GM23338 (cell line): ENCODE data around the gene FOLR1. TPM values are rescaled to one million over a fixed set of nuclear protein-coding genes. Genes with fewer than 3 reads are reported as not detected.
A peak's percentile ranks its signal among the peaks of the same experiment; 100 is the strongest.
"Not testable (repeated sequence)": the region's sequence is repeated elsewhere in the genome, so short reads cannot be mapped to it uniquely, and the experiment has no call there.

ENCODE experiments used
- ATAC-seq: fragments of 200-7000 bp; cut with Tn5 transposase; 3 replicates; pipeline ENCODE4 v1.9.1; 2020
- DNase-seq: peaks from one replicate; pipeline ENCODE4 v3.0.0-alpha.2; 2015; ENCODE audit warnings: low spot score
- H2AFZ ChIP-seq: fragments of 200-600 bp; sonication (generic); 2 replicates; pipeline ENCODE4 v1.8.0; 2016; ENCODE audit warnings: antibody characterized with exemption, mild to moderate bottlenecking, moderate library complexity
- H3F3A ChIP-seq: fragments of 200-600 bp; sonication (generic); replicated peaks from 2 replicates; pipeline ENCODE4 v1.8.0; 2017; ENCODE audit warnings: antibody characterized with exemption, mixed run types, low read depth
- H3K27ac ChIP-seq: fragments of 200-600 bp; sonication (generic); 2 replicates; pipeline ENCODE4 v1.6.1; 2016; ENCODE audit warnings: low read depth
- H3K27me3 ChIP-seq: fragments of 200-600 bp; sonication (generic); 2 replicates; pipeline ENCODE4 v1.8.0; 2016; ENCODE audit warnings: mild to moderate bottlenecking, mixed run types, moderate library complexity; ENCODE audit not compliant: insufficient read depth
- H3K36me3 ChIP-seq: fragments of 200-600 bp; sonication (generic); 2 replicates; pipeline ENCODE4 v1.8.0; 2016; ENCODE audit warnings: mild to moderate bottlenecking; ENCODE audit not compliant: insufficient read depth
- H3K4me1 ChIP-seq: fragments of 200-600 bp; sonication (generic); 2 replicates; pipeline ENCODE4 v1.8.0; 2016; ENCODE audit warnings: mild to moderate bottlenecking, moderate library complexity; ENCODE audit not compliant: insufficient read depth
- H3K4me2 ChIP-seq: fragments of 200-600 bp; sonication (generic); 2 replicates; pipeline ENCODE4 v1.7.1; 2017; ENCODE audit warnings: mixed run types
- H3K4me3 ChIP-seq: fragments of 200-600 bp; sonication (generic); 2 replicates; pipeline ENCODE4 v1.6.1; 2016; ENCODE audit warnings: mixed run types
- H3K79me2 ChIP-seq: fragments of 200-600 bp; sonication (generic); replicated peaks from 2 replicates; pipeline ENCODE4 v1.8.0; 2017; ENCODE audit warnings: mild to moderate bottlenecking; ENCODE audit not compliant: insufficient read depth
- H3K9me2 ChIP-seq: fragments of 200-600 bp; sonication (generic); 2 replicates; pipeline ENCODE4 v1.8.0; 2017; ENCODE audit not compliant: insufficient read depth
- H4K20me1 ChIP-seq: fragments of 200-600 bp; sonication (generic); replicated peaks from 2 replicates; pipeline ENCODE4 v1.8.0; 2017; ENCODE audit warnings: mild to moderate bottlenecking; ENCODE audit not compliant: insufficient read depth
- H3K27ac Mint-ChIP-seq: 2 replicates; pipeline ENCODE4 v1.8.0; 2020; ENCODE audit warnings: inconsistent platforms, mild to moderate bottlenecking, moderate library complexity, mixed read lengths
- H3K27me3 Mint-ChIP-seq: 3 replicates; pipeline ENCODE4 v1.8.0; 2022; ENCODE audit warnings: low read depth, mild to moderate bottlenecking, moderate library complexity, mixed read lengths, inconsistent platforms; ENCODE audit not compliant: insufficient read depth, poor library complexity
- H3K36me3 Mint-ChIP-seq: 3 replicates; pipeline ENCODE4 v1.8.0; 2021; ENCODE audit warnings: low read depth, mild to moderate bottlenecking, inconsistent platforms, moderate library complexity, mixed read lengths
- H3K4me1 Mint-ChIP-seq: 3 replicates; pipeline ENCODE4 v1.8.0; 2020; ENCODE audit warnings: mild to moderate bottlenecking, inconsistent platforms, mixed read lengths
- H3K4me3 Mint-ChIP-seq: 3 replicates; pipeline ENCODE4 v1.8.0; 2021; ENCODE audit warnings: moderate library complexity, mild to moderate bottlenecking, inconsistent platforms, mixed read lengths
- H3K9me3 Mint-ChIP-seq: 3 replicates; pipeline ENCODE4 v1.8.0; 2020; ENCODE audit warnings: moderate library complexity, mild to moderate bottlenecking, inconsistent platforms, mixed read lengths
- EZH2 ChIP-seq: fragments of 200-600 bp; sonication (generic); IDR thresholded peaks from one replicate; pipeline ENCODE4 v1.8.0; 2017; ENCODE audit warnings: antibody characterized with exemption, mild to moderate bottlenecking, low read depth; ENCODE audit not compliant: unreplicated experiment
- JUNB ChIP-seq: IDR thresholded peaks from one replicate; pipeline ENCODE4 v1.6.1; 2016; ENCODE audit warnings: antibody characterized with exemption; ENCODE audit not compliant: unreplicated experiment
- STAT1 ChIP-seq: IDR thresholded peaks from one replicate; pipeline ENCODE4 v1.6.1; 2016; ENCODE audit warnings: antibody characterized with exemption; ENCODE audit not compliant: unreplicated experiment
- ZNF114 ChIP-seq: fragments of 250-450 bp; sonication (Bioruptor Pico); IDR thresholded peaks from 2 replicates; pipeline ENCODE4 v1.5.0; 2020; ENCODE audit warnings: mild to moderate bottlenecking, moderate library complexity
- polyA plus RNA-seq: library from polyadenylated mRNA; unstranded; fragments of >200 nt; fragmentation: Nextera tagmentation; extraction: Ambion mirVana; gene quantifications from 2 replicates; pipeline ENCODE4 v1.2.1, GENCODE V29; 2016
- total RNA-seq: library from RNA; depleted of rRNA; stranded (reverse); fragments of >200 nt; shearing (Covaris generic); gene quantifications from 2 replicates; pipeline ENCODE4 v1.2.3, GENCODE V29; 2014
- TF ChIP-seq, protein P1 (sequence below), 2 experiments: fragments of 200-600 bp in 1 of 2; sonication (generic) in 1 of 2; conservative IDR thresholded peaks; 2 replicates each; pipeline versions ENCODE4 v1.5.1 to v1.6.1; 2016 to 2017; ENCODE audit warnings: antibody characterized with exemption in 2 of 2, low read depth in 2 of 2, mild to moderate bottlenecking in 2 of 2, moderate library complexity in 1 of 2

FOLR1 gene
- total and polyA plus RNA-seq, 2 experiments from 2014 or later = 0.42 TPM; not detected in 1

DNA sequence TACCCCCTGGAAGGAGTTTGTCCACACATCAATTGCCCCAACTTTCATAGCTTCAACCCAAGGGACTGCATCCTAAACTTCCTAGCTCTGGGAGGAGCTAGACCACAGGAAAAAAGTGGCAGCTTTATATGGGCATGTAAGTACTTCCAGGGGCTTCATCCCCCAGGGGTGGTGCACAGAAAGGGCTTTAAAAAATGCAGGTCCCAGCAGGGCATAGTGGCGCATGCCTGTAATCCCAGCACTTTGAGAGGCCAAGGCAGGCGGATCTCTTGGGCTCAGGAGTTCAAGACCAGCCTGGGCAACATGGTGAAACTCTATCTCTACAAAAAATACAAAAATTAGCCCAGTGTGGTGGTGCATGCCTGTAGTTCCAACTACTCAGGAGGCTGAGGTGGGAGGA, 14.9 kb downstream of the FOLR1 start:
- not testable (repeated sequence) for H3F3A ChIP-seq, H3K9me3 Mint-ChIP-seq, H3K27me3 Mint-ChIP-seq, H2AFZ ChIP-seq, H3K27me3 ChIP-seq, H3K4me2 ChIP-seq, H3K9me2 ChIP-seq, H3K4me3 Mint-ChIP-seq, H3K4me3 ChIP-seq, H3K36me3 Mint-ChIP-seq, DNase-seq, H3K4me1 Mint-ChIP-seq, H3K4me1 ChIP-seq, H3K79me2 ChIP-seq, H3K27ac Mint-ChIP-seq, H3K36me3 ChIP-seq, H4K20me1 ChIP-seq, H3K27ac ChIP-seq
- ATAC-seq = peak; percentile 23; the same call in 1 of the 3 replicates

DNA sequence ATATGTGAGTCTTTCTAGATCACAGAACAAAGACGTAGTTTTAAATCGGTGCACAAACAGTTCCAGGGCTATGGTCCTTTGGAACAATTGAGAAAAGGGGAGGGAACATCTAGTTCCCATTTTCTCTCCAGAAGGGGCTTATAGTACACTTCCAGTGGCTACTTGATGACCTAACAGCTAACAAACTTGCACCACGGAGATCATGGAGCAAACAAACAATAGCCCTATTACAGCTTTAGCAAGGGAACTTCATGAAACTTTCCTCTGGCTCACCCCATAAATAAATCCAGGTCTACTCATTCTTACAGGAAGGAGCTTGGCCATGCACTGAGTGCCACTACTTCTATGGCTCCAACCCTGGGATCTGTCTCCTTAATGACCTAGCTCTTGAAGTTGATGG, 16.3 kb downstream of the FOLR1 start:
- no peak for TF ChIP-seq ZNF114 (CRISPR knock-in tag)
- TF ChIP-seq JUNB = no peak
- no peak for TF ChIP-seq STAT1
- Histone ChIP-seq H3K4me1 (no peaks in the 10 kb centered on the region), H3K27ac (no peak overlapping the region), H2AFZ (peak overlapping the region; percentile 32; the same call in 1 of the 2 replicates), H3K9me2 (no peaks in the 10 kb centered on the region), H3F3A (no peaks in the 10 kb centered on the region), H3K4me2 (no peak overlapping the region), H3K4me3 (no peak overlapping the region), H3K36me3 (no peaks in the 10 kb centered on the region), H4K20me1 (no peaks in the 10 kb centered on the region), H3K27me3 (no peaks in the 10 kb centered on the region), H3K79me2 (no peaks in the 10 kb centered on the region)
- DNase-seq = no peak
- no peak overlapping the region for H3K4me3 Mint-ChIP-seq
- H3K4me1 Mint-ChIP-seq = no peaks in the 10 kb centered on the region
- no peaks in the 10 kb centered on the region; the same call in 2 of the 3 replicates for H3K9me3 Mint-ChIP-seq
- H3K27me3 Mint-ChIP-seq = peaks cover 2% of the 10 kb centered on the region
- no peak overlapping the region for H3K27ac Mint-ChIP-seq
- no peaks in the 10 kb centered on the region for H3K36me3 Mint-ChIP-seq
- no peak for ATAC-seq

DNA sequence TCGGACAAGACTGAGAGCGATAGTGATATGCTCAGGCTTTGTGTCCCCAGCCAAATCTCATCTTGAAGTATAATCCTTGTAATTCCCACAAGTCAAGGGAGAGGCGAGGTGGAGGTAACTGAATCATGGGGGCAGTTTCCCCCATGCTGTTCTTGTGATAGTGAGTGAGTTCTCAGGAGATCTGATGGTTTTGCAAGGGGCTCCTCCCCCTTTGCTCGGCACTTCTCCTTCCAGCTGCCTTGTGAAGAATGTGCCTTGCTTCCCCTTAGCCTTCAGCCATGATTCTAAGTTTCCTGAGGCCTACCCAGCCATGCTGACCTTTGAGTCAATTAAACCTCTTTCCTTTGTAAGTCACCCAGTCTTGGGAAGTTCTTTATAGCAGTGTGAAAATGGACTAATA, 17.2 kb downstream of the FOLR1 start:
- H3K36me3 Mint-ChIP-seq = no peaks in the 10 kb centered on the region
- TF ChIP-seq, protein P1, sequence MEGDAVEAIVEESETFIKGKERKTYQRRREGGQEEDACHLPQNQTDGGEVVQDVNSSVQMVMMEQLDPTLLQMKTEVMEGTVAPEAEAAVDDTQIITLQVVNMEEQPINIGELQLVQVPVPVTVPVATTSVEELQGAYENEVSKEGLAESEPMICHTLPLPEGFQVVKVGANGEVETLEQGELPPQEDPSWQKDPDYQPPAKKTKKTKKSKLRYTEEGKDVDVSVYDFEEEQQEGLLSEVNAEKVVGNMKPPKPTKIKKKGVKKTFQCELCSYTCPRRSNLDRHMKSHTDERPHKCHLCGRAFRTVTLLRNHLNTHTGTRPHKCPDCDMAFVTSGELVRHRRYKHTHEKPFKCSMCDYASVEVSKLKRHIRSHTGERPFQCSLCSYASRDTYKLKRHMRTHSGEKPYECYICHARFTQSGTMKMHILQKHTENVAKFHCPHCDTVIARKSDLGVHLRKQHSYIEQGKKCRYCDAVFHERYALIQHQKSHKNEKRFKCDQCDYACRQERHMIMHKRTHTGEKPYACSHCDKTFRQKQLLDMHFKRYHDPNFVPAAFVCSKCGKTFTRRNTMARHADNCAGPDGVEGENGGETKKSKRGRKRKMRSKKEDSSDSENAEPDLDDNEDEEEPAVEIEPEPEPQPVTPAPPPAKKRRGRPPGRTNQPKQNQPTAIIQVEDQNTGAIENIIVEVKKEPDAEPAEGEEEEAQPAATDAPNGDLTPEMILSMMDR (conservative IDR thresholded peaks at IDR 0.05; ENCODE audit: low read depth in 2 of 2) = no peak
- no peak for TF ChIP-seq ZNF114 (CRISPR knock-in tag)
- no peak for TF ChIP-seq EZH2
- Histone ChIP-seq H3K79me2 (no peaks in the 10 kb centered on the region), H3K9me2 (no peaks in the 10 kb centered on the region), H3K4me3 (no peak overlapping the region), H3K36me3 (no peaks in the 10 kb centered on the region), H3K27me3 (no peaks in the 10 kb centered on the region), H4K20me1 (no peaks in the 10 kb centered on the region), H3K4me1 (no peaks in the 10 kb centered on the region), H3F3A (no peaks in the 10 kb centered on the region), H3K4me2 (no peak overlapping the region), H3K27ac (no peak overlapping the region), H2AFZ (peak overlapping the region; percentile 25; the same call in 1 of the 2 replicates)
- H3K9me3 Mint-ChIP-seq = no peaks in the 10 kb centered on the region; the same call in 2 of the 3 replicates
- H3K4me1 Mint-ChIP-seq = no peaks in the 10 kb centered on the region
- peaks cover 2% of the 10 kb centered on the region for H3K27me3 Mint-ChIP-seq
- ATAC-seq (no peak), DNase-seq (no peak)
- H3K27ac Mint-ChIP-seq = no peak overlapping the region
- no peak overlapping the region for H3K4me3 Mint-ChIP-seq
